GM12878 (cell line): Measurements from ENCODE around the gene PARP4. TPM values are rescaled to one million over a fixed set of nuclear protein-coding genes. Genes with fewer than 3 reads are reported as not detected.

Experiments
- CBFB ChIP-seq: IDR thresholded peaks from 2 replicates; pipeline ENCODE4 v1.6.1; 2016; ENCODE audit warnings: antibody characterized with exemption, low read depth
- CBX5 ChIP-seq: sonication (generic); IDR thresholded peaks from 2 replicates; pipeline ENCODE4 v1.6.1; 2016; ENCODE audit warnings: low read depth, moderate library complexity, mild to moderate bottlenecking, inconsistent platforms
- EP300 ChIP-seq, 2 experiments: fragments of 150-350 bp in 1 of 2; IDR thresholded peaks; 2 replicates each; pipeline ENCODE4 v1.6.1; 2011 to 2012; ENCODE audit warnings: low read depth in 2 of 2, low read length in 2 of 2, borderline replicate concordance in 1 of 2, improper control_type of control experiment in 1 of 2, inconsistent platforms in 1 of 2; ENCODE audit not compliant: control insufficient read depth in 1 of 2
- EZH2 ChIP-seq: IDR thresholded peaks from 2 replicates; pipeline ENCODE4 v1.6.1; 2012; ENCODE audit warnings: low read depth, mild to moderate bottlenecking, control low read depth, inconsistent platforms, low read length, borderline replicate concordance; ENCODE audit not compliant: control insufficient read depth
- FOS ChIP-seq: IDR thresholded peaks from 3 replicates; pipeline ENCODE4 v1.6.1; 2011; ENCODE audit warnings: borderline replicate concordance; ENCODE audit not compliant: insufficient read length; ENCODE audit errors: extremely low read depth
- IRF3 ChIP-seq: fragments of 450-650 bp; IDR thresholded peaks from 2 replicates; pipeline ENCODE4 v1.6.1; 2014; ENCODE audit warnings: mild to moderate bottlenecking
- NR2C2 ChIP-seq: IDR thresholded peaks from 2 replicates; pipeline ENCODE4 v1.6.1; 2011; ENCODE audit warnings: borderline replicate concordance, low read depth; ENCODE audit not compliant: control insufficient read depth, insufficient read length
- PKNOX1 ChIP-seq: fragments of 450-650 bp; IDR thresholded peaks from 2 replicates; pipeline ENCODE4 v1.6.1; 2016; ENCODE audit warnings: mild to moderate bottlenecking
- SMAD1 ChIP-seq: fragments of 450-650 bp; IDR thresholded peaks from 2 replicates; pipeline ENCODE4 v1.6.1; 2018; ENCODE audit warnings: mild to moderate bottlenecking, low read depth; ENCODE audit not compliant: partially characterized antibody
- SMARCA5 ChIP-seq: fragments of 450-650 bp; IDR thresholded peaks from 2 replicates; pipeline ENCODE4 v1.6.1; 2017; ENCODE audit warnings: mild to moderate bottlenecking
- STAT3 ChIP-seq: IDR thresholded peaks from 2 replicates; pipeline ENCODE4 v1.6.1; 2011; ENCODE audit warnings: low read depth, low read length, improper control_type of control experiment
- TAF1 ChIP-seq: IDR thresholded peaks from 2 replicates; pipeline ENCODE4 v1.6.1; 2011; ENCODE audit warnings: mild to moderate bottlenecking, low read depth, low read length, borderline replicate concordance
- ZBTB33 ChIP-seq: fragments of 450-650 bp; IDR thresholded peaks from 2 replicates; pipeline ENCODE4 v1.6.1; 2017; ENCODE audit warnings: mild to moderate bottlenecking
- ZBTB40 ChIP-seq: fragments of 450-650 bp; IDR thresholded peaks from 2 replicates; pipeline ENCODE4 v1.6.1; 2016; ENCODE audit warnings: mild to moderate bottlenecking, moderate library complexity, borderline replicate concordance
- ZNF622 ChIP-seq: fragments of 450-650 bp; IDR thresholded peaks from 2 replicates; pipeline ENCODE4 v1.6.1; 2017; ENCODE audit warnings: mild to moderate bottlenecking, inconsistent platforms
- ZNF687 ChIP-seq: fragments of 450-650 bp; IDR thresholded peaks from 2 replicates; pipeline ENCODE4 v1.6.1; 2017; ENCODE audit warnings: mild to moderate bottlenecking, moderate library complexity
- polyA plus RNA-seq, 11 experiments: library from polyadenylated mRNA; depleted of rRNA in 4 of 11; unstranded in 6 of 11; stranded (reverse) in 5 of 11; fragments of >200 nt; fragmentation: Nextera tagmentation in 4 of 11; fragmentation: Illumina TruSeq in 1 of 11; extraction: Ambion mirVana in 4 of 11; extraction: Trizol in 1 of 11; gene quantifications; 1 replicate in 1 of 11; 2 replicates in 10 of 11; pipeline versions ENCODE4 v1.2.1 to v1.2.3, GENCODE V29; 2011 to 2016; ENCODE audit warnings: inconsistent platforms in 2 of 11, missing spikeins in 2 of 11, low read depth in 1 of 11
- total RNA-seq, 4 experiments: library from RNA; depleted of rRNA in 3 of 4; stranded (reverse); fragments of >200 nt in 3 of 4; fragmentation: Illumina TruSeq in 1 of 4; extraction: Trizol in 1 of 4; gene quantifications; 2 replicates each; pipeline versions ENCODE4 v1.2.1 to v1.2.3, GENCODE V29; 2013 to 2021

Gene PARP4
- total and polyA plus RNA-seq, 10 of the 15 experiments (the other 5 are each of a cell fraction or from before 2014, with no cell fraction given), result 12.8 to 52.6 (median 46.1) TPM

GRCh38 chr13:24511019-24511815 lies 1.4 kb downstream of the PARP4 start (continued):
- TF ChIP-seq EZH2 (no peak), FOS (no peak), SMARCA5 (no peak), SMAD1 (no peak), STAT3 (no peak), EP300 (IDR thresholded peaks at IDR 0.05; ENCODE audit: borderline replicate concordance in 1 of 2, control insufficient read depth in 1 of 2, low read depth in 2 of 2, low read length in 2 of 2) (no peak), ZBTB40 (no peak), ZNF622 (no peak), ZBTB33 (no peak), PKNOX1 (no peak), CBX5 (no peak), ZNF687 (no peak), NR2C2 (no peak), TAF1 (0 out of 2 replicates have a peak, but pooled peaks have one; percentile 14), IRF3 (no peak), CBFB (0 out of 2 replicates have a peak, but pooled peaks have one; percentile 31)
